ENCODE data around the gene OSBP. TPM values are rescaled to one million over a fixed set of nuclear protein-coding genes. Genes with fewer than 3 reads are reported as not detected.

The OSBP gene
- total RNA-seq, 1 experiment from 2014 or later, result 43.8 TPM

- ChIA-PET CTCF (no interaction called here), POLR2A (no interaction called here), RAD21 (ENCODE audit: low non-redundant PET in 1 of 2, low total read pairs in 2 of 2, uncharacterized antibody in 2 of 2, unreplicated experiment in 2 of 2) (no interaction called here)
- no peaks in the 10 kb centered on the region for H3K9me3 ChIP-seq (ENCODE audit: control insufficient read depth in 1 of 2, insufficient read depth in 1 of 2, low read depth in 1 of 2, low read length in 2 of 2)
- DNase-seq (ENCODE audit: low read depth, low spot score) (no peak), ATAC-seq (no peak)
- no peaks in the 10 kb centered on the region for H3K9me2 ChIP-seq (ENCODE audit: insufficient read depth)
- no peaks in the 10 kb centered on the region for H3K4me1 ChIP-seq (ENCODE audit: control insufficient read depth in 1 of 2, insufficient read depth in 2 of 2, low read length in 2 of 2)
- H3K4me3 ChIP-seq (replicated peaks in 1 of 2; ENCODE audit: low read depth in 1 of 2, low read length in 2 of 2), result no peak overlapping the region
- no peaks in the 10 kb centered on the region for H4K20me1 ChIP-seq (ENCODE audit: insufficient read depth)
- no peak overlapping the region for H3K9ac ChIP-seq (ENCODE audit: low read length)
- no peaks in the 10 kb centered on the region for H3K27me3 ChIP-seq (ENCODE audit: insufficient read depth, low read length)
- BruUV-seq (replicated peaks), result no TSS peak
- intact Hi-C loops (cut with micrococcal nuclease), result no loop called here
- H3K4me2 ChIP-seq (ENCODE audit: low read length), result no peak overlapping the region
- no peak overlapping the region for H2AFZ ChIP-seq (ENCODE audit: low read depth, low read length, poor library complexity, severe bottlenecking)
- H3K79me2 ChIP-seq (ENCODE audit: insufficient read depth, low read length), result peaks cover 35% of the 10 kb centered on the region
- H3K27ac ChIP-seq (ENCODE audit: low read depth, low read length), result no peak overlapping the region
- peaks cover 37 to 72% of the 10 kb centered on the region in 2 experiments for H3K36me3 ChIP-seq (ENCODE audit: control insufficient read depth in 1 of 2, insufficient read depth in 2 of 2, low read length in 2 of 2)
- no peak for TF ChIP-seq FOSL1 (IDR thresholded peaks at IDR 0.05; ENCODE audit: low read depth)
- TF ChIP-seq SP1 (IDR thresholded peaks at IDR 0.05; ENCODE audit: low read depth), result no peak
- no peak for TF ChIP-seq EZH2 (IDR thresholded peaks at IDR 0.05)
- no peak for TF ChIP-seq ELF1 (IDR thresholded peaks at IDR 0.05; ENCODE audit: borderline replicate concordance, low read depth)
- no peak for TF ChIP-seq CEBPB (IDR thresholded peaks at IDR 0.05; ENCODE audit: low read depth)
- no peak for TF ChIP-seq RAD21 (IDR thresholded peaks at IDR 0.05; ENCODE audit: low read depth)
- TF ChIP-seq CTCF (IDR thresholded peaks at IDR 0.05 in 2 of 3, conservative IDR thresholded peaks at IDR 0.05 in 1 of 3; ENCODE audit: borderline replicate concordance in 1 of 3, insufficient read depth in 1 of 3, low read depth in 2 of 3, low read length in 2 of 3), result no peak
- no peak for TF ChIP-seq EGR1 (IDR thresholded peaks at IDR 0.05; ENCODE audit: low read depth)
- no peak for TF ChIP-seq YY1 (IDR thresholded peaks at IDR 0.05; ENCODE audit: extremely low read depth, insufficient replicate concordance, low read depth, low read length)
- TF ChIP-seq EZH2phosphoT487 (IDR thresholded peaks at IDR 0.05; ENCODE audit: borderline replicate concordance), result no peak
- no peak for TF ChIP-seq POLR2A (IDR thresholded peaks at IDR 0.05; ENCODE audit: borderline replicate concordance, extremely low read depth, insufficient read depth, insufficient read length)
- TF ChIP-seq ATF3 (IDR thresholded peaks at IDR 0.05), result no peak
Measured at GRCh38 chr11:59658036-59658435, 42.5 kb upstream of the OSBP start.
